A673 (cell line): ENCODE results near the gene MTAP. TPM values are rescaled to one million over a fixed set of nuclear protein-coding genes. Genes with fewer than 3 reads are reported as not detected.
"Not testable (repeated sequence)": the region's sequence is repeated elsewhere in the genome, so short reads cannot be mapped to it uniquely, and the experiment has no call there.

Experiments
- BruUV-seq: library from RNA; stranded (reverse); fragments of 400-500 nt; replicated peaks from 2 replicates; lab custom pipeline; 2021; lab: Mats Ljungman, UMichigan
- CTCF ChIA-PET: fragments of 300-600 bp; sonication (Branson Sonifier 250); formaldehyde crosslinking; loops from one replicate; lab custom pipeline; 2022; ENCODE audit warnings: antibody characterized with exemption; lab: Charles Lee
- POLR2A ChIA-PET: fragments of 300-600 bp; sonication (Branson Sonifier 250); formaldehyde crosslinking; loops from one replicate; lab custom pipeline; 2022; ENCODE audit warnings: antibody characterized with exemption; ENCODE audit not compliant: low non-redundant PET; lab: Charles Lee
- DNase-seq: peaks from one replicate; pipeline ENCODE4 v3.0.0-alpha.2; 2015; ENCODE audit warnings: low spot score
- H3K27ac ChIP-seq: fragments of 200-600 bp; sonication (generic); 2 replicates; pipeline ENCODE4 v1.5.1; 2016; ENCODE audit warnings: mixed run types, low read depth, mild to moderate bottlenecking, mixed read lengths, antibody characterized with exemption, low read length; ENCODE audit not compliant: poor library complexity, severe bottlenecking
- H3K27me3 ChIP-seq: fragments of 200-600 bp; sonication (generic); replicated peaks from 2 replicates; pipeline ENCODE4 v1.6.1; 2017; ENCODE audit warnings: mixed run types, low read depth, mild to moderate bottlenecking, mixed read lengths, antibody characterized with exemption, low read length; ENCODE audit not compliant: insufficient read depth, poor library complexity
- H3K36me3 ChIP-seq: fragments of 200-600 bp; sonication (generic); 2 replicates; pipeline ENCODE4 v1.6.1; 2016; ENCODE audit warnings: mixed run types, mild to moderate bottlenecking, mixed read lengths, antibody characterized with exemption, low read length; ENCODE audit not compliant: insufficient read depth, poor library complexity, severe bottlenecking
- H3K4me1 ChIP-seq: fragments of 200-600 bp; sonication (generic); 2 replicates; pipeline ENCODE4 v1.6.1; 2017; ENCODE audit warnings: mixed run types, mild to moderate bottlenecking, mixed read lengths, antibody characterized with exemption, low read length; ENCODE audit not compliant: insufficient read depth, poor library complexity, severe bottlenecking
- H3K4me3 ChIP-seq: fragments of 200-600 bp; sonication (generic); 2 replicates; pipeline ENCODE4 v1.5.1; 2016; ENCODE audit warnings: low read depth, mixed run types, mild to moderate bottlenecking, mixed read lengths, low read length; ENCODE audit not compliant: poor library complexity, severe bottlenecking
- H3K9me3 ChIP-seq: fragments of 200-600 bp; sonication (generic); 2 replicates; pipeline ENCODE4 v1.6.1; 2016; ENCODE audit warnings: mixed run types, low read depth, mild to moderate bottlenecking, mixed read lengths, antibody characterized with exemption, low read length; ENCODE audit not compliant: poor library complexity, severe bottlenecking
- CTCF ChIP-seq: fragments of 300-800, 200-600 bp; sonication (generic); conservative IDR thresholded peaks from 2 replicates; pipeline ENCODE4 v1.5.1; 2017; ENCODE audit warnings: low read depth, mild to moderate bottlenecking, antibody characterized with exemption, low read length, moderate library complexity, mixed read lengths
- EZH2 ChIP-seq: fragments of 200-600 bp; sonication (generic); IDR thresholded peaks from 2 replicates; pipeline ENCODE4 v1.6.1; 2017; ENCODE audit warnings: borderline replicate concordance, low read depth, mild to moderate bottlenecking, mixed read lengths, antibody characterized with exemption, low read length; ENCODE audit not compliant: poor library complexity, severe bottlenecking
- intact Hi-C: fragments of 100-400 bp; cut with micrococcal nuclease; formaldehyde crosslinking; loops from one replicate; pipeline ENCODE4 v1.10.0; 2022; ENCODE audit not compliant: unreplicated experiment
- total RNA-seq: library from RNA; stranded (reverse); gene quantifications from 2 replicates; pipeline ENCODE4 v1.2.3, GENCODE V29; 2021

MTAP gene
- total RNA-seq, 1 experiment from 2014 or later = 39.2 TPM

DNA sequence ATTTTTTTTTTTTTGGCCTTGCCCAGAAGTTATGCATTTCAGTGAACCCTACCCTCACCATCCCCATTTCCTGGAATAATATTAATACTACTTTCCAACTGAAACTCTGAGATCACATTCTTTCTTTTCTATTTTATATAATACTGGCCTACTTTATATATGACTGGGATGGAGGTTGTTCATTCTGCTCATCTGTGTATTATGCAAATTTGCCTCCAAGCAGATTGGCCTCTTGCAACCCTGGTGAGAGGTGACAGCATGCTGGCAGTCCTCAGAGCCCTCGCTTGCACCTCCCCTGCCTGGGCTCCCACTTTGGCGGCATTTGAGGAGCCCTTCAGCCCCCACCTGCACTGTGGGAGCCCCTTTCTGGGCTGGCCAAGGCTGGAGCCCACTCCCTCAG is 156.4 kb downstream of the MTAP start:
- intact Hi-C loops = no loop called here
- POLR2A ChIA-PET = no interaction called here
- no peaks in the 10 kb centered on the region for H3K27me3 ChIP-seq

GRCh38 chr9:21959268-21959667 is 156.8 kb downstream of the MTAP start:
- DNase-seq, BruUV-seq, H3K4me3 ChIP-seq, H3K27ac ChIP-seq, intact Hi-C loops, H3K27me3 ChIP-seq, H3K36me3 ChIP-seq, H3K4me1 ChIP-seq, H3K9me3 ChIP-seq, POLR2A ChIA-PET, CTCF ChIA-PET: not testable (repeated sequence)

More for the DNA sequence above, 156.4 kb downstream of the MTAP start:
- no peak for DNase-seq
- H3K9me3 ChIP-seq = no peaks in the 10 kb centered on the region
- no TSS peak for BruUV-seq
- CTCF ChIA-PET = no interaction called here
- H3K4me1 ChIP-seq = no peaks in the 10 kb centered on the region
- TF ChIP-seq CTCF = no peak
- no peak for TF ChIP-seq EZH2
- no peaks in the 10 kb centered on the region for H3K36me3 ChIP-seq
- H3K4me3 ChIP-seq = no peak overlapping the region
- no peak overlapping the region for H3K27ac ChIP-seq

DNA sequence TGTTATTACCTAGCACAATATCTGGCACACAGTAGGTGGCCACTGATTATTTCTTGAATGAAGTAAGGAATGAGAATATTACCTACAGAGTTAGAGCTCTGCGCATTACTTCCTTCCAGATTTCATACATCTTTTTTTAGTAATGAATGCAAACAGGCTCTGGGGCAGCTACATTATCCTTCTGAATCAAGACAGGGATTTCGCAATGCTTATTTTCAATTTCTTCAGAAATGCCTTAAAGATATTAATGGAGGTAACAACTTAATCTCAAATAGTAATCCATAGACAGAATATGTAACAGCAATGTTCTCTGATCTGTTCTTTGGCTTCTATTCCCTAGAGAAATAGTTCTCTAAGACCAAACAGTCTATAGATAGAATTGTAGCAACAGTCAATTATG is 159.1 kb downstream of the MTAP start:
- no TSS peak for BruUV-seq
- Histone ChIP-seq H3K27ac (no peak overlapping the region), H3K27me3 (no peaks in the 10 kb centered on the region), H3K4me1 (no peaks in the 10 kb centered on the region), H3K4me3 (no peak overlapping the region), H3K9me3 (no peaks in the 10 kb centered on the region), H3K36me3 (no peaks in the 10 kb centered on the region)
- POLR2A ChIA-PET = no interaction called here
- intact Hi-C loops = no loop called here
- CTCF ChIA-PET = no interaction called here
- no peak for TF ChIP-seq EZH2
- TF ChIP-seq CTCF = no peak
- DNase-seq = no peak

- H3K4me3 ChIP-seq = no peak overlapping the region
- CTCF ChIA-PET = no interaction called here
- intact Hi-C loops = no loop called here
- no peaks in the 10 kb centered on the region for H3K27me3 ChIP-seq
- no peaks in the 10 kb centered on the region for H3K9me3 ChIP-seq
- no peaks in the 10 kb centered on the region for H3K36me3 ChIP-seq
- DNase-seq = no peak
- H3K4me1 ChIP-seq = no peaks in the 10 kb centered on the region
- no peak for TF ChIP-seq CTCF
- no peak for TF ChIP-seq EZH2
- no TSS peak for BruUV-seq
- POLR2A ChIA-PET = no interaction called here
- H3K27ac ChIP-seq = no peak overlapping the region
These were observed 162.5 kb downstream of the MTAP start for GRCh38 chr9:21964925-21965385.
